Liver (tissue), 9 donors: ENCODE results near the gene ARHGAP8. TPM values are rescaled to one million over a fixed set of nuclear protein-coding genes. Genes with fewer than 3 reads are reported as not detected.

ENCODE experiments used
- DNase-seq: peaks from one replicate; pipeline ENCODE4 v3.0.0-alpha.2; 2017; ENCODE audit warnings: low spot score
- H3K27ac ChIP-seq, 2 donors: one replicate each; pipeline ENCODE4 v1.7.0; 2013; ENCODE audit warnings: inconsistent platforms in 2 of 2, low read length in 2 of 2, control low read depth in 1 of 2, low read depth in 1 of 2, mild to moderate bottlenecking in 1 of 2
- H3K27me3 ChIP-seq, 4 donors: one replicate each; pipeline versions ENCODE4 v1.6.1 to v1.7.0; 2013; ENCODE audit warnings: low read length in 3 of 4, inconsistent platforms in 1 of 4, mild to moderate bottlenecking in 1 of 4, moderate library complexity in 1 of 4; ENCODE audit not compliant: control insufficient read depth in 4 of 4, insufficient read depth in 4 of 4
- H3K36me3 ChIP-seq, 4 donors: one replicate each; pipeline versions ENCODE4 v1.6.1 to v1.7.0; 2013; ENCODE audit warnings: low read length in 3 of 4, mild to moderate bottlenecking in 3 of 4, low read depth in 1 of 4, moderate library complexity in 1 of 4; ENCODE audit not compliant: control insufficient read depth in 4 of 4, insufficient read depth in 3 of 4
- H3K4me1 ChIP-seq, 4 donors: one replicate each; pipeline versions ENCODE4 v1.6.1 to v1.7.0; 2013; ENCODE audit warnings: low read length in 3 of 4, mild to moderate bottlenecking in 3 of 4, moderate library complexity in 1 of 4; ENCODE audit not compliant: control insufficient read depth in 4 of 4, insufficient read depth in 4 of 4
- H3K4me3 ChIP-seq, 3 donors: one replicate each; pipeline versions ENCODE4 v1.6.1 to v1.7.0; 2013; ENCODE audit warnings: low read length in 3 of 3, control low read depth in 1 of 3, low read depth in 1 of 3, mild to moderate bottlenecking in 1 of 3
- H3K9ac ChIP-seq, 2 donors: one replicate each; pipeline ENCODE4 v1.7.0; 2013; ENCODE audit warnings: low read length in 2 of 2, mild to moderate bottlenecking in 2 of 2, moderate library complexity in 2 of 2, control low read depth in 1 of 2, low read depth in 1 of 2
- H3K9me3 ChIP-seq, 4 donors: one replicate each; pipeline versions ENCODE4 v1.6.1 to v1.7.0; 2013; ENCODE audit warnings: low read length in 3 of 4; ENCODE audit not compliant: control insufficient read depth in 4 of 4
- EGR1 ChIP-seq, 2 donors: IDR thresholded peaks; 2 replicates each; pipeline ENCODE4 v1.6.1; 2016 to 2018; ENCODE audit warnings: antibody characterized with exemption in 2 of 2, low read depth in 2 of 2
- FOXA1 ChIP-seq: IDR thresholded peaks from 2 replicates; pipeline ENCODE4 v1.6.1; 2016; ENCODE audit warnings: antibody characterized with exemption
- FOXA2 ChIP-seq: IDR thresholded peaks from 2 replicates; pipeline ENCODE4 v1.6.1; 2016; ENCODE audit warnings: antibody characterized with exemption
- GABPA ChIP-seq, 2 donors: IDR thresholded peaks in 1 of 2; conservative IDR thresholded peaks in 1 of 2; 2 replicates each; pipeline ENCODE4 v1.6.1; 2016; ENCODE audit warnings: antibody characterized with exemption in 2 of 2, mild to moderate bottlenecking in 1 of 2, moderate library complexity in 1 of 2
- HNF4A ChIP-seq, 2 donors: conservative IDR thresholded peaks; 2 replicates each; pipeline ENCODE4 v1.6.1; 2016; ENCODE audit warnings: antibody characterized with exemption in 2 of 2, mild to moderate bottlenecking in 2 of 2
- HNF4G ChIP-seq: IDR thresholded peaks from 2 replicates; pipeline ENCODE4 v1.6.1; 2016; ENCODE audit warnings: antibody characterized with exemption
- JUND ChIP-seq, 2 donors: IDR thresholded peaks; 2 replicates each; pipeline ENCODE4 v1.6.1; 2016; ENCODE audit warnings: antibody characterized with exemption in 2 of 2
- NR2F2 ChIP-seq: IDR thresholded peaks from 2 replicates; pipeline ENCODE4 v1.6.1; 2016; ENCODE audit warnings: antibody characterized with exemption
- RAD21 ChIP-seq, 2 donors: IDR thresholded peaks; 2 replicates each; pipeline ENCODE4 v1.6.1; 2016; ENCODE audit warnings: antibody characterized with exemption in 2 of 2, mild to moderate bottlenecking in 2 of 2
- RXRA ChIP-seq, 2 donors: IDR thresholded peaks; 2 replicates each; pipeline ENCODE4 v1.6.1; 2017 to 2018; ENCODE audit warnings: antibody characterized with exemption in 2 of 2, mild to moderate bottlenecking in 1 of 2
- SP1 ChIP-seq: IDR thresholded peaks from 2 replicates; pipeline ENCODE4 v1.6.1; 2018; ENCODE audit warnings: antibody characterized with exemption, mild to moderate bottlenecking
- TAF1 ChIP-seq: conservative IDR thresholded peaks from 2 replicates; pipeline ENCODE4 v1.6.1; 2016; ENCODE audit warnings: antibody characterized with exemption, mild to moderate bottlenecking
- YY1 ChIP-seq: IDR thresholded peaks from 2 replicates; pipeline ENCODE4 v1.6.1; 2016; ENCODE audit warnings: antibody characterized with exemption, mild to moderate bottlenecking
- WGBS: extraction: QIAGEN DNeasy Blood & Tissue Kit; methylation state at CpG from one replicate; pipeline ENCODE4 v1.1.7; 2013; 5-methylcytosine and 5-hydroxymethylcytosine counted together
- polyA plus RNA-seq, 2 donors: library from polyadenylated mRNA; stranded (reverse) in 1 of 2; unstranded in 1 of 2; fragments of 200-250 nt in 1 of 2; fragments of >200 nt in 1 of 2; fragmentation: Nextera tagmentation in 1 of 2; extraction: Ambion mirVana in 1 of 2; gene quantifications; one replicate each; pipeline versions ENCODE4 v1.2.1 to v1.2.3, GENCODE V29; 2013 to 2015
- total RNA-seq, 2 donors: library from RNA; depleted of rRNA; stranded (reverse); fragments of >200 nt; gene quantifications; one replicate each; pipeline ENCODE4 v1.2.3, GENCODE V29; 2014
- TF ChIP-seq, protein P1 (sequence below): IDR thresholded peaks from 2 replicates; pipeline ENCODE4 v1.6.1; 2016; ENCODE audit warnings: antibody characterized with exemption, mild to moderate bottlenecking
- TF ChIP-seq, protein P2 (sequence below): IDR thresholded peaks from 2 replicates; pipeline ENCODE4 v1.6.1; 2016; ENCODE audit warnings: antibody characterized with exemption
- TF ChIP-seq, protein P3 (sequence below): IDR thresholded peaks from 2 replicates; pipeline ENCODE4 v1.6.1; 2016; ENCODE audit warnings: antibody characterized with exemption
- TF ChIP-seq, protein P4 (sequence below): IDR thresholded peaks from 2 replicates; pipeline ENCODE4 v1.6.1; 2016; ENCODE audit warnings: antibody characterized with exemption
- TF ChIP-seq, protein P5 (sequence below): fragments of 150-350 bp; IDR thresholded peaks from 2 replicates; pipeline ENCODE4 v1.5.1; 2017; ENCODE audit warnings: improper control_type of control experiment, low read depth, low read length; ENCODE audit not compliant: missing input control
- donor health status: healthy.
- donor health status: healthy.
- donor health status: healthy.
- donor health status: healthy.
- donor health status: healthy.

ARHGAP8 gene
- total and polyA plus RNA-seq, 4 donors, result 0.58 to 1.8 (median 1.1) TPM

DNA sequence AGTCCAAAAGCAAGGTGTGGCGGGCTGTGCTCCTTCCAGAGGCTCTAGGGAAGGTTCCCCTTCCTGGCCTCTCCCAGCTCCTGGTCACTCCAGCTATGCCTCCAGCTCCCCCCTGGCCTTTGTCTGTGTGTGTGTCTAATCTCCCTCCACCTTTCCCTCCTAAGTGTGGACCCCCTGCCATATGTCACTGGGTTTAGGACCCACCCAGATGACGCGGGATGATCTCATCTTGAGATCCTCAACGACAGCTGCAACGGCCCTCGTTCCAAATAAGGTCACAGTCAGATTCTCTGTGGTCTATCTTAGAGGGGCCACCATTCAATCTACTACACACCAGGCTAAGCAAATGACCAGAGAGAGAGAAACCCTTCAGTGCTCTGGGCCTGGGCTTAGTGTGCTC, 107.9 kb downstream of the ARHGAP8 start:
- H3K27me3 ChIP-seq, result no peaks in the 10 kb centered on the region
- no peak for TF ChIP-seq RAD21 (IDR thresholded peaks at IDR 0.05)
- no peak for TF ChIP-seq GABPA (IDR thresholded peaks at IDR 0.05 in 1 of 2, conservative IDR thresholded peaks at IDR 0.05 in 1 of 2)
- TF ChIP-seq, protein P1, sequence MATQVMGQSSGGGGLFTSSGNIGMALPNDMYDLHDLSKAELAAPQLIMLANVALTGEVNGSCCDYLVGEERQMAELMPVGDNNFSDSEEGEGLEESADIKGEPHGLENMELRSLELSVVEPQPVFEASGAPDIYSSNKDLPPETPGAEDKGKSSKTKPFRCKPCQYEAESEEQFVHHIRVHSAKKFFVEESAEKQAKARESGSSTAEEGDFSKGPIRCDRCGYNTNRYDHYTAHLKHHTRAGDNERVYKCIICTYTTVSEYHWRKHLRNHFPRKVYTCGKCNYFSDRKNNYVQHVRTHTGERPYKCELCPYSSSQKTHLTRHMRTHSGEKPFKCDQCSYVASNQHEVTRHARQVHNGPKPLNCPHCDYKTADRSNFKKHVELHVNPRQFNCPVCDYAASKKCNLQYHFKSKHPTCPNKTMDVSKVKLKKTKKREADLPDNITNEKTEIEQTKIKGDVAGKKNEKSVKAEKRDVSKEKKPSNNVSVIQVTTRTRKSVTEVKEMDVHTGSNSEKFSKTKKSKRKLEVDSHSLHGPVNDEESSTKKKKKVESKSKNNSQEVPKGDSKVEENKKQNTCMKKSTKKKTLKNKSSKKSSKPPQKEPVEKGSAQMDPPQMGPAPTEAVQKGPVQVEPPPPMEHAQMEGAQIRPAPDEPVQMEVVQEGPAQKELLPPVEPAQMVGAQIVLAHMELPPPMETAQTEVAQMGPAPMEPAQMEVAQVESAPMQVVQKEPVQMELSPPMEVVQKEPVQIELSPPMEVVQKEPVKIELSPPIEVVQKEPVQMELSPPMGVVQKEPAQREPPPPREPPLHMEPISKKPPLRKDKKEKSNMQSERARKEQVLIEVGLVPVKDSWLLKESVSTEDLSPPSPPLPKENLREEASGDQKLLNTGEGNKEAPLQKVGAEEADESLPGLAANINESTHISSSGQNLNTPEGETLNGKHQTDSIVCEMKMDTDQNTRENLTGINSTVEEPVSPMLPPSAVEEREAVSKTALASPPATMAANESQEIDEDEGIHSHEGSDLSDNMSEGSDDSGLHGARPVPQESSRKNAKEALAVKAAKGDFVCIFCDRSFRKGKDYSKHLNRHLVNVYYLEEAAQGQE, result no peak
- TF ChIP-seq HNF4A (conservative IDR thresholded peaks at IDR 0.05), result no peak
- TF ChIP-seq, protein P2, sequence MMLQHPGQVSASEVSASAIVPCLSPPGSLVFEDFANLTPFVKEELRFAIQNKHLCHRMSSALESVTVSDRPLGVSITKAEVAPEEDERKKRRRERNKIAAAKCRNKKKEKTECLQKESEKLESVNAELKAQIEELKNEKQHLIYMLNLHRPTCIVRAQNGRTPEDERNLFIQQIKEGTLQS, result no peak
- TF ChIP-seq, protein P3, sequence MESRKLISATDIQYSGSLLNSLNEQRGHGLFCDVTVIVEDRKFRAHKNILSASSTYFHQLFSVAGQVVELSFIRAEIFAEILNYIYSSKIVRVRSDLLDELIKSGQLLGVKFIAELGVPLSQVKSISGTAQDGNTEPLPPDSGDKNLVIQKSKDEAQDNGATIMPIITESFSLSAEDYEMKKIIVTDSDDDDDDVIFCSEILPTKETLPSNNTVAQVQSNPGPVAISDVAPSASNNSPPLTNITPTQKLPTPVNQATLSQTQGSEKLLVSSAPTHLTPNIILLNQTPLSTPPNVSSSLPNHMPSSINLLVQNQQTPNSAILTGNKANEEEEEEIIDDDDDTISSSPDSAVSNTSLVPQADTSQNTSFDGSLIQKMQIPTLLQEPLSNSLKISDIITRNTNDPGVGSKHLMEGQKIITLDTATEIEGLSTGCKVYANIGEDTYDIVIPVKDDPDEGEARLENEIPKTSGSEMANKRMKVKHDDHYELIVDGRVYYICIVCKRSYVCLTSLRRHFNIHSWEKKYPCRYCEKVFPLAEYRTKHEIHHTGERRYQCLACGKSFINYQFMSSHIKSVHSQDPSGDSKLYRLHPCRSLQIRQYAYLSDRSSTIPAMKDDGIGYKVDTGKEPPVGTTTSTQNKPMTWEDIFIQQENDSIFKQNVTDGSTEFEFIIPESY, result no peak
- no peak for TF ChIP-seq FOXA2
- TF ChIP-seq, protein P4, sequence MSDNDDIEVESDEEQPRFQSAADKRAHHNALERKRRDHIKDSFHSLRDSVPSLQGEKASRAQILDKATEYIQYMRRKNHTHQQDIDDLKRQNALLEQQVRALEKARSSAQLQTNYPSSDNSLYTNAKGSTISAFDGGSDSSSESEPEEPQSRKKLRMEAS, result no peak
- TF ChIP-seq FOXA1, result no peak
- TF ChIP-seq YY1, result no peak
- TF ChIP-seq SP1, result no peak
- TF ChIP-seq EGR1 (IDR thresholded peaks at IDR 0.05; ENCODE audit: low read depth in 2 of 2), result no peak
- H3K4me1 ChIP-seq, result no peaks in the 10 kb centered on the region
- no peak overlapping the region for H3K4me3 ChIP-seq
- DNase-seq, result no peak
- no peak overlapping the region for H3K27ac ChIP-seq
- no peaks in the 10 kb centered on the region for H3K9me3 ChIP-seq
- no peaks in the 10 kb centered on the region for H3K36me3 ChIP-seq
- WGBS, result 89% methylated on average over 6 of the region's 6 CpGs
- no peak overlapping the region for H3K9ac ChIP-seq

DNA sequence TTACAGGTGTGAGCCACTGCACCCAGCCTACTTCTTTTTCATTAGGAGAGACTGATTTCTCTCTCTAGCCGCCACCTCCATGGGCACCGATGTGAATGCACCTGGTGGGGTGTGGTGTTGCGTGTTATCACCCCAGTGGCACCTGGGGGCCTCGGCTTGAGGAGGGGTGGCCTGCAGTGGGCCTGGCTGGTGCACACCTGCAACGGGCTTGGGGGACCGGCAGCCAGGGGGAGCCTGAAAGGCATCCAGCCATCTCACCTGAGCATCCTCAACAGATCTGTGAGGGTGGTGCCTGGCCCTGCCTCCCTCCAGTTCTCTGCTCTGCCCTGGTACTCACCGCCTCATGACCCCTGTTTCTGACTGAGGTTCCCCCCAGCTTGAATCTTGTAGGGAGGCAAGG, 108.9 kb downstream of the ARHGAP8 start:
- no peak overlapping the region for H3K9ac ChIP-seq
- WGBS, result 89% methylated on average over 7 of the region's 7 CpGs
- H3K36me3 ChIP-seq, result no peaks in the 10 kb centered on the region
- DNase-seq, result no peak
- no peaks in the 10 kb centered on the region for H3K4me1 ChIP-seq
- no peaks in the 10 kb centered on the region for H3K27me3 ChIP-seq
- no peak overlapping the region for H3K4me3 ChIP-seq
- TF ChIP-seq RAD21 (IDR thresholded peaks at IDR 0.05) (no peak), RXRA (IDR thresholded peaks at IDR 0.05) (no peak)
- no peaks in the 10 kb centered on the region for H3K9me3 ChIP-seq
- H3K27ac ChIP-seq, result no peak overlapping the region

DNA sequence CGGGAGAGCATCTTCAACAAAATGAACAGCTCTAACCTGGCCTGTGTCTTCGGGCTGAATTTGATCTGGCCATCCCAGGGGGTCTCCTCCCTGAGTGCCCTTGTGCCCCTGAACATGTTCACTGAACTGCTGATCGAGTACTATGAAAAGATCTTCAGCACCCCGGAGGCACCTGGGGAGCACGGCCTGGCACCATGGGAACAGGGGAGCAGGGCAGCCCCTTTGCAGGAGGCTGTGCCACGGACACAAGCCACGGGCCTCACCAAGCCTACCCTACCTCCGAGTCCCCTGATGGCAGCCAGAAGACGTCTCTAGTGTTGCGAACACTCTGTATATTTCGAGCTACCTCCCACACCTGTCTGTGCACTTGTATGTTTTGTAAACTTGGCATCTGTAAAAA, 109.9 kb downstream of the ARHGAP8 start:
- WGBS, result 87% methylated on average over 11 of the region's 11 CpGs
- no peak for DNase-seq
- H3K27me3 ChIP-seq, result no peaks in the 10 kb centered on the region
- H3K36me3 ChIP-seq, result no peaks in the 10 kb centered on the region
- no peak overlapping the region for H3K4me3 ChIP-seq
- TF ChIP-seq, protein P5, sequence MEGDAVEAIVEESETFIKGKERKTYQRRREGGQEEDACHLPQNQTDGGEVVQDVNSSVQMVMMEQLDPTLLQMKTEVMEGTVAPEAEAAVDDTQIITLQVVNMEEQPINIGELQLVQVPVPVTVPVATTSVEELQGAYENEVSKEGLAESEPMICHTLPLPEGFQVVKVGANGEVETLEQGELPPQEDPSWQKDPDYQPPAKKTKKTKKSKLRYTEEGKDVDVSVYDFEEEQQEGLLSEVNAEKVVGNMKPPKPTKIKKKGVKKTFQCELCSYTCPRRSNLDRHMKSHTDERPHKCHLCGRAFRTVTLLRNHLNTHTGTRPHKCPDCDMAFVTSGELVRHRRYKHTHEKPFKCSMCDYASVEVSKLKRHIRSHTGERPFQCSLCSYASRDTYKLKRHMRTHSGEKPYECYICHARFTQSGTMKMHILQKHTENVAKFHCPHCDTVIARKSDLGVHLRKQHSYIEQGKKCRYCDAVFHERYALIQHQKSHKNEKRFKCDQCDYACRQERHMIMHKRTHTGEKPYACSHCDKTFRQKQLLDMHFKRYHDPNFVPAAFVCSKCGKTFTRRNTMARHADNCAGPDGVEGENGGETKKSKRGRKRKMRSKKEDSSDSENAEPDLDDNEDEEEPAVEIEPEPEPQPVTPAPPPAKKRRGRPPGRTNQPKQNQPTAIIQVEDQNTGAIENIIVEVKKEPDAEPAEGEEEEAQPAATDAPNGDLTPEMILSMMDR, result no peak
- TF ChIP-seq NR2F2 (no peak), JUND (IDR thresholded peaks at IDR 0.05) (no peak), HNF4A (conservative IDR thresholded peaks at IDR 0.05) (no peak), SP1 (no peak), TAF1 (no peak), EGR1 (IDR thresholded peaks at IDR 0.05; ENCODE audit: low read depth in 2 of 2) (no peak), HNF4G (no peak), GABPA (IDR thresholded peaks at IDR 0.05 in 1 of 2, conservative IDR thresholded peaks at IDR 0.05 in 1 of 2) (no peak), RAD21 (IDR thresholded peaks at IDR 0.05) (no peak), YY1 (no peak)
- TF ChIP-seq, protein P4, result no peak
- TF ChIP-seq, protein P2, result no peak
- no peaks in the 10 kb centered on the region for H3K9me3 ChIP-seq
- no peaks in the 10 kb centered on the region for H3K4me1 ChIP-seq
- no peak overlapping the region for H3K27ac ChIP-seq
- H3K9ac ChIP-seq, result no peak overlapping the region
